GM18870 (cell line): ENCODE measurements around the gene NKX3-2.

Experiments
- ATAC-seq: cut with Tn5 transposase; IDR thresholded peaks from one replicate; pipeline ENCODE4 v1.9.1; 2021; ENCODE audit warnings: moderate library complexity; ENCODE audit not compliant: unreplicated experiment

The NKX3-2 gene

DNA sequence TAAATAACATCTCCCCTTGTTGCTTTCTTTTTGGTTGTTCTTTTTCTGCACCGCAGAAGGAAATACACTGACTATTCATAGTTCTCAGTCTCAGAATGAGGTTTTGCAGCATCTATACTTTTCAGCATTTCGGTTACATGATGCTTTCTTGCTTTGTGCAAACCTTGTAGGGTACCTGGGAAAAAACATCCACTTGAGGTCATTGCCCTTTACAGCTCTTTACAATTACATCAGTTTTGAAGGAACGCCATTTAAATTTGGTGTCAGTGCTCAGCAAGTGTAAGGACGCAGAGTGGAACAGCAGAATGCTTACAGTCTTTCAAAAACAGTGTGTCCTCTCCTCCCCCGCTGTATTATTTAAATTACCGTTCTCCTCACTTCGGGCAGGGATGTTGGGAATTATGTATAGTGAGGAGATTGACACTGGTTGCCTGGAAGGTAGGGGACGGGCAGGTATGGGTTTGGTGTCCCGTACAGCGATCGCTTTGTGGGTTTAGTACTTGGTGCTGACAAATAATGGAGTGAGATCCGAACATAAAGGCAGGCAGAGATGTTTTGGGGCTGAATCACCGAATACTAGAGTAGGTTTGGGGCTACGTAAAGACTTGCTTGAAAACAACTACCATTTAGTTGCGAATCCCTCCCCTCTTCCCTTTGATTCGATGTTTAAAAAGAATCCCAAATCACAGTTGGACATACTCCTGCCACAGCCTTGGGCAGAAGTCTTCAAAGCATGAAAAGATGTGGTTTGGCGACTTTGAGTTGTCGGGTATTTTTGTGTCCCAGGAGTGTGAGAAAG, 2.0 kb upstream of the NKX3-2 start:
- no peak for ATAC-seq

DNA sequence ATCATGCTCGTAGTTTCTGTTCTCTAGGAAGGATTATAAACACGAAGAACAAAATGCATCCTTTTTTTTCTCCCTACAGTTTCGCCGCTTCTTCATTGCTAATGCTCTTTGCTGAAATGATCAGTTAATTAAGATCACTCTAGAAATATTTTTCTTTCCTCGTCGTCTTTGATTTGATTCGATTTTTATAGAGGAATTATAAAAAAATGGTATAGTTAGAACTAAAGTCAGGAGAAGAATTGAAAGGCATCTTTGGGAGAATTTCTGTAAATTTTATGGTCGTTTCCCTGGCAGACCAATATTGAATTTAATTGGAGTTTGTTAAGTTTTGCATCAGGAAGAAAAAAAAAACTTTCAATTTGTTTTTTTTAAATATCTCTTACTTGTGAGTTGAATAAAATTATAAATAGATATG, 1.1 kb upstream of the NKX3-2 start:
- no peak for ATAC-seq

DNA sequence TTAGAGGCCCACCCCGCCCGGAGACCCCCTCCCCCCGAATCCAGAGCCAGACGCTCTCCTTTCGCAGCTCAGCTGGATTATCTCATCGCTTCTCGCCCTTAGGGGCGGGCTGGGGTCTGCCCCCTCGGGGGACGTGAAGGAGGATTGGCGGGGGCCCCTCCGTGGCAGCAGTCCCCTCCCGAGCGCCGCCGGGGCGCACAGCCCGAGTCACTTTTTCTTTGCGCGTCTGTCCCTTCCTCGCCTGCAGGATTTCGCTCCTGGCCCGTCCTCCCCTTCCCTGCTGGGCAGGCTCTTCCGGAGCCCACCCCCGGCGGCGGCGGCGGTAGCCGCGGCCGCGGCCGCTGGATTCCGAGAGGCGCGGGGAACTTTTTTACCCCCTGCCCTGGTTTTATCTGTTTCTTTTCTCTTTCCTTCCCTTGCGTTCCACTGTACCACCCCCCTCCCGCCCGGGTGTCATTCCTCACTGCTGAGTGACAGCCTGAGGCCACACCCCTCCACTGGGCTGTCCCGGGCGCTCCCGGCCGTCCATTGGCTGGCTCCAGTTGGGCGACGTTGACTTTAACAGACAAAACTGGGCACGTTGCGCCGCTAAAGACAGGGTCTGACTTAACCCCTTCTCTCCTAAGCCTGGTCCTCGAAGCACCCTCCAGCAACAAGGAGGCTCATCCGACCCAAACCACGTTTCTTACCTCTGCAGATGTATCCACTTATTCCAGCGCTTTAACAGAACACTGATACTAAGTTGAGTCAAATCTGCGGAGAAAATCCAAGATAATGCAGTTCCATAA, 492 bp upstream of the NKX3-2 start:
- ATAC-seq, result peak; percentile 34

DNA sequence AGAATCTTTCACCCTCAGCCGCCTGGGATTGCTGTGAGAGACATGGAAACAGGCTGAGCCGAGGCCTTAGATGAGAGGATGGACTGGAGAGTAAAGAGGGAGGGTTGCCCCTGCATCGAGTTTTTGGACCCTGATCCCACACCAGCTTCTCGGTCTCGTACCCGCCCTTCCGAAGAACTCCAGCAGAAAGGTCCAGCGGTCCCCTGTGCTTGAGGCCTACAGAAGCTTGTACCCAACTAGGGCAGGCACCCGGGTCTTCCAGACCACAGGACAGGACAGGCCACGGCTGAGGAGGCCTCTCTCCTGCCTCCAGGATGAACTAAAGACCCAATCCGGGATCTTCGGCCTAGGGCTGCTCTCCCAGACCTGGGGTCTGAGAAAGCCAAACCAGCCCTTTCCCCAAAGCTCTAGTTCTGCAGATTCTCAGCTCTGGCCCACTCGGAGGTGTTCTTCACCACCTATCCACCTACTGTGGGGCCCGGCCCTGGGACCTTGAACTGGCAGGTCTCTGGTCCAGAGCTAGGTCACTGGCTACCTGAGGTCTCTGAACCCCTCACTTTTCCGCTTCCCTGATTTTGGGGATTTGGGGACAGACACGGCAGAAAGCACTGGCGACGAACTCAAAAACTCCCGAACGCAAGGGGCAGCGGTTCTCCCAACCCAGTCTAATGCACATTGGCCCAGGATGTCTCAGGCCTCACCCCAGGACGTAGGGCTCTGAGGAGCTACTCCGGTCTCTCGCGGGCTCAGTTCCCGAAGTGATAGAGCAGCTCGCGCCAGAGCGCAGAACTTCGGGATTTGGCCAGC, 1.1 kb downstream of the NKX3-2 start:
- ATAC-seq, result no peak

DNA sequence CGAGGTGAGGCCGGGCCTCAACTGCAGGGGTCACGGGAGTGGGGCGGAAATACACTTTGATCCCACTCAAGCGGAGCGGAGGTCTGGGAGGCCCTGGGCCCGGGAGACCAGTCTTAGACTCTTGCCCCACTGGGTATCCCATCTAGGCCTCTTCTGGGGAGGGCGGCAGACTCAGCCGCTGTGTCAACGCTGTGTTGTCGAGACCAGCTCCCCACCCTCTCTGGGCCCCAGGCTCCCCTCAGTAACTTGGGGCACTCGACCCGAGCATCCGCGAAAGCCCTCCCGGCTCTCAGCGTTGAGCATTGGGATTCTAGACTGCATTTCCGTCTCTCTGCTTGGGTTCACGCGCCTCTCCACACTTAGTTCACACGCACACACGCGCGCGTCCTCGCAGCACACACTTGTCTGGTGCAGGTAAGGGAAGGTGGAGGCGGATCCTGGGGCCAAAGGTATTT, 1.7 kb downstream of the NKX3-2 start:
- no peak for ATAC-seq

DNA sequence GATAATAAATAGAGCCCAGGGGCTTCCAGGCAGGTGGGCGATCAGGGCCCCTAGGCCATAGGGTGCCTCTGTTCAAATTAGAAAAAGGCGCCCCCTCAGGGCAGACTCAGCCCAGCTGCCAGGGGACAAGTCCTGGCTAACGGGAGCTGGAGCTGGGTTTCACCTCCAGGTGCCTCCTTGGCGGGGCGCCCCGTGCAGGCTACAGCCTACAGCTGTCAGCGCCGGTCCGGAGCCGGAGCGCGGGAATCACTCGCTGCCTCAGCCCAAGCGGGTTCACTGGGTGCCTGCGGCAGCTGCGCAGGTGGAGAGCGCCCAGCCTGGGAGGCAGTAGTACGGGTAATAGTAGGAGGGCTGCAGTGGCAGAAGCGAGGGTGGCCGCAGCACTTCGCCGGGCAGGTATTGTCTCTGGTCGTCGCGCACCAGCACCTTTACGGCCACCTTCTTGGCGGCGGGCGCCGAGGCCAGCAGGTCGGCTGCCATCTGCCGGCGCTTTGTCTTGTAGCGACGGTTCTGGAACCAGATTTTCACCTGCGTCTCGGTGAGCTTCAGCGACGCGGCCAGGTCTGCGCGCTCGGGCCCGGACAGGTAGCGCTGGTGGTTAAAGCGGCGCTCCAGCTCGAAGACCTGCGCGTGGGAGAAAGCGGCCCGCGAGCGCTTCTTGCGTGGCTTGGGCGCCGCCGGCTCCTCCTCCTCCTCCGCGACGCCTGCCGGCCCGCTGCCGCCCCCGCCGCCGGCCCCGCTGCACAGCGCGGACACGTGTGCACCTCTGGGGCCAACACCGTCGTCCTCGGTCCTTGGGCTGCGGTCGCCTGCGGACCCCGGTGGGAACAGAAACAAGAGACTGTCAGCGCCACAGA, 2.4 kb downstream of the NKX3-2 start:
- no peak for ATAC-seq

DNA sequence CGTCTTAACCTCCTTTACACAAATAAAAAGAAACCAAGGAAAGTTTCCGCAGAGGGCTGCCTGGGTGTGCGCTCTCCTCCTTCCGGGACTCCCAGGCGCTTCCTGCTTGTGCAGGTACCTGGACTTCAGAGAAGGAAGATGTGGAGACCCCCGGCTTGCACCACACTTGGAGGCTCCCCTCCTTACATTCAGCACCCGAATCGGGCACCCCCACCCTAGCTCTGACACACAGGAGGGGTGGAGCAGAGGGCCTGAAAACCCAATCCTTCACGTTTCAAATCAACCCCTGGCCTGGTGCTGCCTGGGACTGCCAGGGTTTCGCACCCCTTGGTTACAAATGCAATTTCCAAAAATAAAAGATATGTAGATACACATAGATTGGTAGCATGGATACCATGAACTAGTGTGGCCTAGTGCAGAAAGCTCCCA, 3.1 kb downstream of the NKX3-2 start:
- no peak for ATAC-seq

DNA sequence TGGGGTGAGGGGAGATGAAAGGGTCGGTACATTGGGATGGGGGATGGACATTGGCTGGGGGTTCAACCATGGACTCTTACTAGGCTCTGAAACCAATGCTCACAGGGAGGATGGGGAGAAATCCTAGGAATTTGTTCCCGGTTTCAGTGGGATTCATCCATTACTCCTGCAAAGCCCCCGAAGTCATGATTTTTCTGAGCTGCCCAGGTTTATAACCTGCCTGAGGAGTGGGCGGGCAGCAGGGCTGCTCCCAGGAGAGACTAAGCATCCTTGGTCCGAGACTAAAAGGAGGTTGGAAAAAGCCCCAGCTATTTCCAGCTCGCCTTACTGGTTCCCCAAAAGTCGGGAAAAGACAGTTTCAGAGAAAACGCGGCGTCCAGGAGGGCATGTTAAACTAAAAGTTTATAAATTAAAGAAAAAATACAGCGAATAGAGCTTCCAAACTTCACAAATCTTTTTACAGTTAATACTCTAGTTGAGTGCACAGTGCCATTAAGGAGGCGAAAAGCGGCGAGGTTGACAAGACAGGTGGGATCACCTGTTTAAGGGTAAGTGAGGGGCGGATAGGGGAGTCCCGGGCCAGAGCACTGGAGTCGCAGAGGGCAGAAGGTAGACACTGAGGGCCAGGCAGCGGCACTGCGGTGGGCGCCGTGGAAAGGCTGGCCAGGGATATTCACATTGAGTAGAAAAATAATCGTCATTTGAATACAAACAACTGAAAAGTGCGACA, 3.7 kb downstream of the NKX3-2 start:
- no peak for ATAC-seq

DNA sequence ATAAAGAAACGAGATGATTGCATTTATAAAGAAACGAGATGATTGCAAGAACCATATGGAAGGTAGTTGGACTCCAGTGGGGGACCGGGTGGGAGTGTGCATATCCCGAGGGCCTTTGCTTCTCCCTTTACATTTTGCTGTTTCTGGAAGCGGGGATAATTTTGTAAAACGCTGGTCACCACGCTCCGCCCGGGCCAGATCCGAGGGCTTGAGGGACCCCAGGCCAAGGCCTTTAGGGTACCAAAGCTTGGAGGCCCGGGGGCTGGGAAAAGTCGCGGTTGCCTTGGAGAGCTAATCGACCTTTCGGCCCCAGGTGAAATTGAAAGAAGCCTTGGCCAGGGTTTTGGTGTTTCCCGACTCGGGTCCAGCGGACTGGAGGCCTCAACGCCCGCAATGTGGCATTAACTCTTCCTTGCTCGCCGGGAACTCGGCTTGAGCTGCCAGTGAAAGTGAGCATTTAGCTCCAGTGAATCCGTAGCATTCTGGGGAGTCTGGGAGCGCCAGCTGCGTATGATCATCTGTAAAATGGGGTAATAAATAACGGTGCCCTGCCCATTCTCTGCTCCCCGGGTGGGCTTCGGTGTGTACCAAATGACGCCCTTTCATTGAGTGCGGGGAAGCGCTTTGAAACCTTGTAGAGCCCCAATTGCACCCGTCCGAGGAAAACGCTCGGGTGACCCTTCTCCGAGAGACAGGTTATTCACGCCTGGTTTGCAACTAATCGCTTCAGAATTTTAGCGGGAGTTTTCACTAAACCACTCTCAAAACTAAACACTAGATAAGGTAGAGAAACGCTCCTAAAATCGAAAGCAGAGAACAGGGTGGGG, 4.5 kb downstream of the NKX3-2 start:
- no peak for ATAC-seq

DNA sequence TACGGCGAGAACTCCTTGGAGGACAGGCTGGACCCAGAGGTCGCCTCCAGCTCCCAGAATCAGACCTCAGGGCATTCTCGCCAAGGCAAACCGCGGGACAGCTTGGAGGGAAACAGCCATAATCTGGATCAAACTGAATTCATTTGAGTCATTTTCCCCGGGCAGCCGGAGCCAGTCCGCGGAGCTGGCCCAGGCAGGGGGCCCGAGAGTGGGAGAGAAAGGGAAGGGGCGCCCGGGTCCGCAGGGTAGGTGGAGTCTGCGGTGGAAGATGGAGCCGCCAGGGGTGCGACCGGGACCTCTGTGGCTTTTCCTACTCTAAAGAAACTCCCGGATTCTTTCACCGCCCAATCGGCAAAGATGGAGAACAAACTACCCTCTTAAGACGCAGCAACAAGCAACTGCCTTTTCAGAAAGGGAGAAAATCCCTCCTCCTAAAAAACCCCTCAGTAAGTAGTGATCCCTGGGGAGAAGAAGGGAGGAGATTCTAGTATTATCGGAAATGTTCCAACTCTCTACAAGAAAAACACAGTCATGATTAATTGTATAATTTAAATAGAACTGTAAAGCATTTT, 5.2 kb downstream of the NKX3-2 start:
- no peak for ATAC-seq

DNA sequence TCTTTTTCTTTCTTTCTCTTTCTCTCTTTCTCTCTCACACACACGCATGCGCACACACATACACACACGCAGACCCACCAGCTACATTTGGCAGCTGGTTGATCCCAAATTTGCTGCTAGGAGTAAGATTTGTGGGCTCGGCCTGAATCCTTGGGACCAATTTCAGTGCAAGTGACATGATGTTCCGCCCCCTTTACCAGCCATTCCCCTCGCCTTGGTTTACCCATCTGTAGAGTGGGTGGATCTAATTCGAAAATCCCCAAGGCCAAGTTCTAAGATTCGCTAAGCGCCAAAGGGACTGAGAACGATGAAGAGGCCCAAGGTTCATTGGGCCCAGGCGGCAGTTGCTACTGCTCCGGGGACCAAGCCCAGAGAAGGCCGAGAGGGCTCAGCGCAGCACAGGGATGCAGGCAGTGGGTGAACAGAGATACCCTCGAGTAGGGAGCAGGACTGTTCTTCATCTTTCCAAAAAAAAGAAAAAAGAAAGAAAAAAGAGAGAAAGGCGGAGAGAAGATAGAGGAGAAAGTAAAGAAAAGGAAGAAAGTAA, 5.8 kb downstream of the NKX3-2 start:
- ATAC-seq, result no peak

DNA sequence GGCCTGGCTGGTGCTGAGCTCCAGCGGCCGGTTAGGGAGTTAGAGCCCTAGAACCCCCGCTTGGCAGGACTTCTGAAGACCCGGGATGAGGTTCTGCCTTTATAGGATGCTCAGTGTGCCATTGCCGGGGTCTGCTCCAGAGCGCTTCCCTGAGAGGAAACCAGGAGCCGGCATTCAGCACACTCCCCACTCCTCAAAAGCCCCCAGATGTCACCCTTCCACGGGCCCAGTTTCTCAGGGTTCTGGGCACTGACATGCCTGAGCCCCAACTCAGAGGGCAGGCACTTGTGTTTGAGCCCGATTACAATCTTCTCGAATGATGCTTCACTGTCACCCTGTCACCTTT, 6.5 kb downstream of the NKX3-2 start:
- ATAC-seq, result no peak

DNA sequence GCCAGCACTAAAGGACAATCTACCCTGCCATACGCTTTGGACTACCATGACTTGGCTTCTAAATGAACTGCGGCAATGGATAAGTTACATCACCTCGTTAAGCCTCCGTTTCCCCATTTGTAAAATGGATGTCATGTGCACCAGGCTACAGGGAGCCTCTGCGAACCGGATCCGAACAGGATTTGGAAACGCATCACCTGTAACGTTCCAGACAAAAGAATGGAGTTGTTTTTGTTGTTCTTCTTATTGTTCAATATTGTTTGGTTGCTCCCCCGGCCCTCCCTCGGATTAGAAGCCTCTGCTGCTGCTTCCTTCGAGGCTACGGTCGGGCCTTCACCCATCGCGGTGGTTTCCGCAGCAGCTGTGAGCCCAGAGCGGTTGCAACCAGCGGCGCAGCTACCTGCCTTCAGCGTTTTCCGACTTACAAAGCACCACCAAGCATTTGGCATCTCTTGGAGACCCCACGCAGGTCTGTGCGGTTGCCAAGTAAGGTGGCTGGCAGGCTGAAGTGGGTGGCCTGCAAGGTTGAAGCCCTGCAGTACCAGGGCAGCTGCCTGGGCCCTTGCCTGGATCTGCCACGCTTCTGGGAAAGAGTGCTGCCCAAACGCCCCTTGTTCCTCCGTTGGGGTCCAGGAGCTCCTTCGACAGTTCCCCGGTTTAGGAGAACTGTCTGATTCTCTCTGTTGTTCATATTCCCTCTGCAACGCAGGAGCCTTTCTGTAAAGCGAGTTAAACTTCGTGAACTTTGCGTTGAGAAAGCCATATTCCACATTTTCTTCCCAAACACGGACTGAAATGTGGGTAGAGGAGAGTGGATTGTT, 7.1 kb downstream of the NKX3-2 start:
- no peak for ATAC-seq

DNA sequence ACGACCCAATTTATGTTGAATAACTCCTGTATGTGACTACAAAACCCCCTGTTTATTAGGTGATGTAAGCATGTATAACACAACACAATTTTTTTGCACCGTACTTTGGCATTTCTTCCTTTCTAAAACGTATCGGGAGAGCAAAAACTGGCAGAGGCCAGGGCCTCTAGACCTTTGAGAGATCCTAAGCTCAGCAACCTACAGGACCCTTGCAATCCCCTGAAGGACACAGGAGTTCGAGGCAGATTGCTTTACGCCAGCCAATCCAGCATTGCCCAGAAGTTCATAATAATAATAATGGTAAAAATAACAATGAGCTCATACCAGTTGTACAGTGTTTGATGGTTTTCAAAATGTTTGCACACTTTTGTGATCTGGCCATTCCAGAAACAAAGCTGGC, 7.7 kb downstream of the NKX3-2 start:
- no peak for ATAC-seq

DNA sequence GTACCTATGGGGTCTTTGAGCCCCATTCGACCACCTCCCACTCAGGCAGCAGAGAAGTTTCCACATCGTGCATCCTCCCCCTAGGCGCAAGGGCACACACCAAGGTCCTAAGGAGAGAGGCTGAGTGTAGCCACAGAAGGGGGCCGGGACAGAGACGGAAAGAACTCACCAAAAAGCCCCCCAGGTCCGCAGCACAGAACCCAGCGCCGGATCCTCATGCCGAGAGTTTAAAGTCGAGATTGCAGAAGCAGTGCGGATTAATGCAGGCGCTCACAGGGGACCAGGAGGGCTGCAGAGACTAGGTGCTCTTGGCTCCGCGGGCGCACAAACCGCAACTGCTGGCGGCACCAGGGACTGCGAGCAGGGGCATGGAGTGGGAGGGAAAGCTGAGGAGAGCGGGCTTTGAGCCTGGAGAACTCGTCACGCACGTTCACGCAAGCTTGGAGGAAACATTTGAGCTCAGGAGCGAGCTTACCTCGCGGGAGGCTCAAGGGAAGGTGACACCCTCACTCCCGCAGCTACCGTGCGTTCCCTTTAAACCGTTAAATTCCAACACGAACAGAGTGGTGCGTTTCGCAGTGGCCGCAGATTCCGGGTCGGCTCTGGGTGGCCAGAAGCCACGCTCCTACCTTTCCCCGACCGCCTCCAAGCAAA, 8.5 kb downstream of the NKX3-2 start:
- ATAC-seq, result no peak

DNA sequence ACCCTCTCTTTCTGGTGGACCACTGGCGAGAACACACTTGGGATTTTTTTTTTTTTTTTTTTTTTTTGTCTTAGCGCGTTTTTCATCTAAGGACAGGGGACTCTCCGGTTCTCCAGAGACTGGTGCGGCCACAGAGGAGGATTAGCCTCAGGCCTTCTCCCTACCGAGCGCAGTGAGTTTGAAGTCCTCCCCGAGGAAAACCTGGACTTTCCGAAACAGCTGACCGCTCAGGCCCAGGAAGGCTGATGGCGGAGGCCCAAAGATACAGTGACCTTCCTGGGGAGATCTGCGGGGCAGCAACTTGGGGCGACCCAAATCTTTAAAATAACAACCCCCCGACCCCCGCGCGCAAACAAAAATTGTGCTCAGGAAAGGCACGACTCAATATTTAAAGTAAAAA, 9.2 kb downstream of the NKX3-2 start:
- ATAC-seq, result no peak
